Measurements from ENCODE around the gene ABCC6. TPM values are rescaled to one million over a fixed set of nuclear protein-coding genes. Genes with fewer than 3 reads are reported as not detected.
"Not testable (repeated sequence)": the region's sequence is repeated elsewhere in the genome, so short reads cannot be mapped to it uniquely, and the experiment has no call there.

Gene ABCC6
- polyA plus RNA-seq, 3 donors: 6.1 to 16.5 (median 14.7) TPM

DNA sequence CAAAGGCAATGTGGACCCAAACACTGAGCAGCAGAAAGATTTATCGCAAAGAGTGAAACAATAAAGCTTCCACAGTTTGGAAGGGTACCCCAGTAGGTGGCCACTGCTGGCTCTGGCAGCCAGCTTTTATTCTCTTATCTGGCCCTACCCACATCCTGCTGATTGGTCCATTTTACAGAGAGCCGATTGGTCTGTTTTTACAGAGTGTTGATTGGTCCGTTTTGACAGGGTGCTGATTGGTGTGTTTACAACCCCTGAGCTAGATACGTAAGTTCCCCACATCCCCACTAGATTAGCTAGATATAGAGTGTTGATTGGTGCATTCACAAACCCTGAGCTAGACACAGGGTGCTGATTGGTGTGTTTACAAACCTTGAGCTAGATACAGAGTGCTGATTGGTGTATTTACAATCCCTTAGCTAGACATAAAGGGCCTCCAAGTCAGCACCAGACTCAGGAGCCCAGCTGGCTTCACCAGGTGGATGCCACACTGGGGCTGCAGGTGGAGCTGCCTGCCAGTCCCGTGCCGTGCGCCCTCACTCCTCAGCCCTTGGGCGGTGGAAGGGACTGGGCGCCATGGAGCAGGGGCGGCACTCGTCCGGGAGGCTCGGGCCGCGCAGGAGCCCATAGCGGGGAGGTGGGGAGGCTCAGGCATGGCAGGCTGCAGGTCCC, 119.0 kb downstream of the ABCC6 start:
- H3K27me3 Mint-ChIP-seq (ENCODE audit: low read depth in 3 of 3); H3K9me3 ChIP-seq (replicated peaks in 1 of 2; ENCODE audit: control insufficient read depth in 1 of 2, insufficient read depth in 1 of 2, low read length in 2 of 2); DNase-seq; H3K4me3 ChIP-seq (replicated peaks in 1 of 3; ENCODE audit: low read depth in 2 of 3, low read length in 3 of 3); intact Hi-C loops (cut with micrococcal nuclease); H3K79me2 ChIP-seq (ENCODE audit: insufficient read depth, low read length); H3K9me3 Mint-ChIP-seq; H3K27me3 ChIP-seq (ENCODE audit: control insufficient read depth in 2 of 2, insufficient read depth in 2 of 2, low read length in 2 of 2); H3K9ac ChIP-seq (ENCODE audit: insufficient read depth, low read length, poor library complexity, severe bottlenecking); H4K20me1 ChIP-seq (ENCODE audit: insufficient read depth, low read length); H3K4me2 ChIP-seq (replicated peaks; ENCODE audit: extremely low read depth, low read length, poor library complexity, severe bottlenecking); H3K4me1 ChIP-seq (ENCODE audit: control insufficient read depth in 1 of 2, insufficient read depth in 2 of 2, low read length in 2 of 2); H3K4me3 Mint-ChIP-seq; H3K27ac ChIP-seq (ENCODE audit: low read depth in 1 of 2, low read length in 2 of 2); H2AFZ ChIP-seq (ENCODE audit: insufficient read depth, low read depth, low read length, poor library complexity, severe bottlenecking): not testable (repeated sequence)
- peaks cover 69 to 81% of the 10 kb centered on the region in 2 donors for H3K36me3 Mint-ChIP-seq
- H3K36me3 ChIP-seq (replicated peaks in 1 of 2; ENCODE audit: control insufficient read depth in 1 of 2, insufficient read depth in 2 of 2, low read length in 2 of 2): peaks cover 54 to 83% of the 10 kb centered on the region in 2 donors
- peak overlapping the region in 1 of 7 donors; percentile 13 for H3K27ac Mint-ChIP-seq
- peaks cover 10% of the 10 kb centered on the region for H3K4me1 Mint-ChIP-seq
- 97% methylated on average over 13 of the region's 16 CpGs for WGBS (ENCODE audit: insufficient coverage)

DNA sequence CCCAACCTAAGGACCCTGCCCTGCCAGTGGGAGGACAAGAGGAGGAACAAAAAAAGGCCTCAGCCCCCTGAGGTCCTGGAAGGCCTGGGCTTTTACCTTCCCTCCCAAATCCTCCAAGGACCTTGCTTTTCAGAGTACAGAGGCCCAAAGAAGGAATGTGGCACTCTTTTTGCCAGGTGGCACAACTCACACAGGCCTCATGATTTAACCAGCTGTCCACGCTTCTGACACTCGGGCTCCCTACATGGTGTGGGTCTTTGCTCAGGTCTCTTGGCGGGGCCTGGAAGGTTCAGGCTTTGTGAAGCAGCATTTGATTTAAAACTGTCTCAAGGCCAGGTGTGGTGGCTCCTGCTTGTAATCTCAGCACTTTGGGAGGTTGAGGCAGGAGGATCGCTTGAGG, 120.6 kb downstream of the ABCC6 start:
- H3K27me3 Mint-ChIP-seq (ENCODE audit: low read depth in 3 of 3): no peaks in the 10 kb centered on the region
- H3K4me1 Mint-ChIP-seq: peaks cover 10% of the 10 kb centered on the region
- intact Hi-C loops (cut with micrococcal nuclease): no loop called here
- peaks cover 68 to 82% of the 10 kb centered on the region in 2 donors for H3K36me3 Mint-ChIP-seq
- H4K20me1 ChIP-seq (ENCODE audit: insufficient read depth, low read length): peaks cover 3% of the 10 kb centered on the region
- no peaks in the 10 kb centered on the region for H3K9me3 ChIP-seq (replicated peaks in 1 of 2; ENCODE audit: control insufficient read depth in 1 of 2, insufficient read depth in 1 of 2, low read length in 2 of 2)
- no peak overlapping the region for H3K4me3 Mint-ChIP-seq
- H3K4me3 ChIP-seq (replicated peaks in 1 of 3; ENCODE audit: low read depth in 2 of 3, low read length in 3 of 3): no peak overlapping the region
- H3K4me1 ChIP-seq (ENCODE audit: control insufficient read depth in 1 of 2, insufficient read depth in 2 of 2, low read length in 2 of 2): peaks cover 8 to 9% of the 10 kb centered on the region in 2 donors
- H3K9me3 Mint-ChIP-seq: peaks cover 0 to 7% (median 2%) of the 10 kb centered on the region in 7 donors
- H3K27me3 ChIP-seq (ENCODE audit: control insufficient read depth in 2 of 2, insufficient read depth in 2 of 2, low read length in 2 of 2): no peaks in the 10 kb centered on the region
- 100% methylated on average over 3 of the region's 4 CpGs for whole genome bisulfite sequencing (ENCODE audit: insufficient coverage)
- no peak overlapping the region for H3K9ac ChIP-seq (ENCODE audit: insufficient read depth, low read length, poor library complexity, severe bottlenecking)
- TF ChIP-seq, protein P1, sequence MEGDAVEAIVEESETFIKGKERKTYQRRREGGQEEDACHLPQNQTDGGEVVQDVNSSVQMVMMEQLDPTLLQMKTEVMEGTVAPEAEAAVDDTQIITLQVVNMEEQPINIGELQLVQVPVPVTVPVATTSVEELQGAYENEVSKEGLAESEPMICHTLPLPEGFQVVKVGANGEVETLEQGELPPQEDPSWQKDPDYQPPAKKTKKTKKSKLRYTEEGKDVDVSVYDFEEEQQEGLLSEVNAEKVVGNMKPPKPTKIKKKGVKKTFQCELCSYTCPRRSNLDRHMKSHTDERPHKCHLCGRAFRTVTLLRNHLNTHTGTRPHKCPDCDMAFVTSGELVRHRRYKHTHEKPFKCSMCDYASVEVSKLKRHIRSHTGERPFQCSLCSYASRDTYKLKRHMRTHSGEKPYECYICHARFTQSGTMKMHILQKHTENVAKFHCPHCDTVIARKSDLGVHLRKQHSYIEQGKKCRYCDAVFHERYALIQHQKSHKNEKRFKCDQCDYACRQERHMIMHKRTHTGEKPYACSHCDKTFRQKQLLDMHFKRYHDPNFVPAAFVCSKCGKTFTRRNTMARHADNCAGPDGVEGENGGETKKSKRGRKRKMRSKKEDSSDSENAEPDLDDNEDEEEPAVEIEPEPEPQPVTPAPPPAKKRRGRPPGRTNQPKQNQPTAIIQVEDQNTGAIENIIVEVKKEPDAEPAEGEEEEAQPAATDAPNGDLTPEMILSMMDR (IDR thresholded peaks at IDR 0.05): no peak
- H3K27ac ChIP-seq (ENCODE audit: low read depth in 1 of 2, low read length in 2 of 2): no peak overlapping the region
- no peak for DNase-seq
- no peaks in the 10 kb centered on the region for H3K79me2 ChIP-seq (ENCODE audit: insufficient read depth, low read length)
- no peak overlapping the region for H2AFZ ChIP-seq (ENCODE audit: insufficient read depth, low read depth, low read length, poor library complexity, severe bottlenecking)
- H3K36me3 ChIP-seq (replicated peaks in 1 of 2; ENCODE audit: control insufficient read depth in 1 of 2, insufficient read depth in 2 of 2, low read length in 2 of 2): peaks cover 54 to 83% of the 10 kb centered on the region in 2 donors
- no peak overlapping the region for H3K4me2 ChIP-seq (replicated peaks; ENCODE audit: extremely low read depth, low read length, poor library complexity, severe bottlenecking)
- H3K27ac Mint-ChIP-seq: no peak overlapping the region

All from CD14-positive monocyte (primary cell).